Cardiac muscle cell (in vitro differentiated cells and primary cell): ENCODE data around the gene TBC1D2. TPM values are rescaled to one million over a fixed set of nuclear protein-coding genes. Genes with fewer than 3 reads are reported as not detected.

Experiments used
- DNase-seq, 2 donors: peaks; one replicate each; pipeline versions ENCODE4 v3.0.0 to v3.0.0-alpha.2; 2010 to 2017; ENCODE audit warnings: low read depth in 1 of 2, low spot score in 1 of 2
- H3K27ac ChIP-seq: fragments of 200-600 bp; sonication (generic); 2 replicates; pipeline ENCODE4 v1.5.1; 2016
- H3K27me3 ChIP-seq: fragments of 200-600 bp; sonication (generic); 2 replicates; pipeline ENCODE4 v1.6.0; 2016; ENCODE audit warnings: control low read depth
- H3K36me3 ChIP-seq: fragments of 200-600 bp; sonication (generic); 2 replicates; pipeline ENCODE4 v1.5.1; 2016; ENCODE audit warnings: control low read depth
- H3K4me1 ChIP-seq: fragments of 200-600 bp; sonication (generic); 2 replicates; pipeline ENCODE4 v1.8.1; 2017; ENCODE audit warnings: low read depth, mild to moderate bottlenecking, mixed run types
- H3K4me3 ChIP-seq: fragments of 200-600 bp; sonication (generic); 2 replicates; pipeline ENCODE4 v1.5.1; 2016; ENCODE audit warnings: mild to moderate bottlenecking
- H3K9me3 ChIP-seq: fragments of 200-600 bp; sonication (generic); 2 replicates; pipeline ENCODE4 v1.5.1; 2017; ENCODE audit warnings: low read depth, mild to moderate bottlenecking, control low read depth
- polyA plus RNA-seq: library from polyadenylated mRNA; unstranded; fragments of >200 nt; fragmentation: Nextera tagmentation; extraction: Ambion mirVana; gene quantifications from 2 replicates; pipeline ENCODE4 v1.2.1, GENCODE V29; 2016
- total RNA-seq: library from RNA; depleted of rRNA; stranded (reverse); fragments of >200 nt; gene quantifications from 2 replicates; pipeline ENCODE4 v1.2.3, GENCODE V29; 2016
- TF ChIP-seq, protein P1 (sequence below): IDR thresholded peaks from 2 replicates; pipeline ENCODE4 v1.5.1; 2012; ENCODE audit warnings: low read depth, mild to moderate bottlenecking, low read length

Gene TBC1D2
- total and polyA plus RNA-seq, 2 experiments from 2014 or later = 3.0 to 5.5 TPM

DNA sequence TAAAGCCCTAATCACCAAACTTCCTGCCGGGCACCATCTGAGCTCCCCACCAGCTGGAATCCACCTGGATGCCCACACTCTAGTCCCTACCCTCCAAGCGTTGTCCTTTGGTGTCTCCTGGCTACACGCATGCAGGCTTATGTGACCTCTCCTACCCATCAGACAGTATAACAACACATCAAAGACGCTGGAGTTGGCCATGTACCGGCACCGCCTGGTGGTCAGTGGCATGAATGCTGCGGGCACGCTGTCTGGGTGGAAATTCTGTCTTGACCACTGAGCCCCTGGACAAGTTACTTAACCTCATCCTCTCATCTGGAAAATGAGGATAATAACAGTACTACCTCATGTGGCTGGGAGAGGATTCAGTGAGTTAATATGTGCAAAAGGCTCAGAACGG is 39.6 kb downstream of the TBC1D2 start:
- Histone ChIP-seq H3K27me3 (no peaks in the 10 kb centered on the region), H3K4me3 (no peak overlapping the region), H3K27ac (no peak overlapping the region), H3K9me3 (no peaks in the 10 kb centered on the region), H3K4me1 (no peaks in the 10 kb centered on the region), H3K36me3 (no peaks in the 10 kb centered on the region)
- peak; percentile 34 to 40 for DNase-seq
- TF ChIP-seq, protein P1, sequence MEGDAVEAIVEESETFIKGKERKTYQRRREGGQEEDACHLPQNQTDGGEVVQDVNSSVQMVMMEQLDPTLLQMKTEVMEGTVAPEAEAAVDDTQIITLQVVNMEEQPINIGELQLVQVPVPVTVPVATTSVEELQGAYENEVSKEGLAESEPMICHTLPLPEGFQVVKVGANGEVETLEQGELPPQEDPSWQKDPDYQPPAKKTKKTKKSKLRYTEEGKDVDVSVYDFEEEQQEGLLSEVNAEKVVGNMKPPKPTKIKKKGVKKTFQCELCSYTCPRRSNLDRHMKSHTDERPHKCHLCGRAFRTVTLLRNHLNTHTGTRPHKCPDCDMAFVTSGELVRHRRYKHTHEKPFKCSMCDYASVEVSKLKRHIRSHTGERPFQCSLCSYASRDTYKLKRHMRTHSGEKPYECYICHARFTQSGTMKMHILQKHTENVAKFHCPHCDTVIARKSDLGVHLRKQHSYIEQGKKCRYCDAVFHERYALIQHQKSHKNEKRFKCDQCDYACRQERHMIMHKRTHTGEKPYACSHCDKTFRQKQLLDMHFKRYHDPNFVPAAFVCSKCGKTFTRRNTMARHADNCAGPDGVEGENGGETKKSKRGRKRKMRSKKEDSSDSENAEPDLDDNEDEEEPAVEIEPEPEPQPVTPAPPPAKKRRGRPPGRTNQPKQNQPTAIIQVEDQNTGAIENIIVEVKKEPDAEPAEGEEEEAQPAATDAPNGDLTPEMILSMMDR = peak; percentile 55

DNA sequence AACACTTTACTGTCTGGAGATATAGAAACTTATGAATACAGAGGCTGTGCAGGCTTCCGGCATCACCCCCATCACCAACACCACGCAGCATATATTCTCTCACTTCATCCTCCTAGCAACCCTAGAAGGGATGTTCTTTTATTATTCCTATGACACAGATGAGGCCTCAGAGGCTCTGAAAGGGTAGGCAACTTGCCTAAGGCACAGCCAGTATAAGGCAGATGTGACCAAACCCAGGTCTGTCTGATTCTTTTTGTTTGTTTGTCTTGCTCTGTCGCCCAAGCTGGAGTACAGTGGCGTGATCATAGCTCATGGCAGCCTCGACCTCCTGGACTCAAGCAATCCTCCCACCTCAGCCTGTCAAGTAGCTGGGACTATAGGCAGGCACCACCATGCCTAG is 40.2 kb downstream of the TBC1D2 start:
- DNase-seq = no peak
- Histone ChIP-seq H3K36me3 (no peaks in the 10 kb centered on the region), H3K9me3 (no peaks in the 10 kb centered on the region), H3K4me3 (no peak overlapping the region), H3K4me1 (no peaks in the 10 kb centered on the region), H3K27me3 (no peaks in the 10 kb centered on the region), H3K27ac (no peak overlapping the region)
- TF ChIP-seq, protein P1 = no peak

DNA sequence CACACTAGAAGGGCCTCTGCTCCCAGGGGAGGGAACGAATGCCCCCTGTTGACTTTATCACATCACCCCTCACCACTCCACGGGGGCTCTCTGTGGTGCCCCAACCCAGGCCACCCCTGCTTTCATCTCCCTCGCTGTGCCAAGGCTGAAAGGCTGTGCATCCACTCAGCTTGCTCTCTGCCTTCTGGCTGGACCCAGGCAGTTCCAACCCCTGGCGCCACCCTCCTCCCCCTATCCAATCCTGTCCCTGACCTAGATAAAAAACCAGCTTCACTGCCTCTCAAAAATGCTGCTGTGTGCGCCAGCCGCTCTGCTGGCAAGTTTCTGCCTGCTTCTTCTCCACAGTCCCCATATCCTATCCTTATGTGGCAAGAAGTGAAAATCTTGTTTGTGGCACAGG is 40.6 kb downstream of the TBC1D2 start:
- TF ChIP-seq, protein P1 = no peak
- Histone ChIP-seq H3K27ac (no peak overlapping the region), H3K4me1 (no peaks in the 10 kb centered on the region), H3K9me3 (no peaks in the 10 kb centered on the region), H3K27me3 (no peaks in the 10 kb centered on the region), H3K4me3 (no peak overlapping the region), H3K36me3 (no peaks in the 10 kb centered on the region)
- no peak for DNase-seq

DNA sequence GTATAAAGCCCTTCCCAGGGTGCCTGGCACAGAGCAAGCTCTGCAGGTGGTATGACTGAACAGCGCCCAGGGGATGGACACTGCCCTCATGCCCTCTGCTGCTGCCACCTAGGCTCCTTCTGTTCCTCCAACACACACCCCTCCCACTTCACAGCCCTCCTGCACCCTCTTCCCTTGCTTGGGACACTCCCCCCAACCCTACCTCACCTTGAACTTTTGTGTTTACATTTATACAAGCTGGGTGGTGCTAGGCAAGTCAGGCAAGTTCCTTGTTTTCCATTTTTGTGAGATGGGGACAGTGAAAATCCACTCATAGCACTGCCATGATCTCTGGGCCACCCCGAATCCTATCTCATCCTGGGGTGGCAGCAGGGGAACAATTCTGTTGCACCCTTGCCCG is 44.2 kb downstream of the TBC1D2 start:
- H3K9me3 ChIP-seq = no peaks in the 10 kb centered on the region
- H3K27ac ChIP-seq = no peak overlapping the region
- no peaks in the 10 kb centered on the region for H3K27me3 ChIP-seq
- H3K4me1 ChIP-seq = peaks cover 2% of the 10 kb centered on the region
- TF ChIP-seq, protein P1 = no peak
- no peaks in the 10 kb centered on the region for H3K36me3 ChIP-seq
- no peak for DNase-seq
- H3K4me3 ChIP-seq = no peak overlapping the region

DNA sequence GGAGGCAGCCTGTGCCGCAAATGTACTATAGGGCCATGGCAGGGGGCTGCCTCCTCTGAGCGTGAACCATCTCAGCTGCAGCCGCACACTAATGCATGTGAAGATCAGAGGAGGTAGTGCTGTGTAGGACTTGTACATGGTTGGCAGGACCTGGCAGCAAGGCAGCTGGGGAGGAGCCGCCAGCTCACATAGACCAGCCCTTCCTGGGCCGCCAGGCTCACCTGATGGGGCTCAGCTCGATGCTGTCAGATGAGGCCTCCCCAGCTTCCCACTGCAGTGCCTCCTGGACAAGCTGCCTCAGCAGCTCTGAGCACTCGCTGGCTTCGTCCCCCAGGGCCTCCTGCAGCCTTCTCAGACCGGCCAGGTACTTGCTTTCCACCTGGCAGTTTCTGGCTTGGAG is 45.0 kb downstream of the TBC1D2 start:
- no peaks in the 10 kb centered on the region for H3K27me3 ChIP-seq
- TF ChIP-seq, protein P1 = no peak

DNA sequence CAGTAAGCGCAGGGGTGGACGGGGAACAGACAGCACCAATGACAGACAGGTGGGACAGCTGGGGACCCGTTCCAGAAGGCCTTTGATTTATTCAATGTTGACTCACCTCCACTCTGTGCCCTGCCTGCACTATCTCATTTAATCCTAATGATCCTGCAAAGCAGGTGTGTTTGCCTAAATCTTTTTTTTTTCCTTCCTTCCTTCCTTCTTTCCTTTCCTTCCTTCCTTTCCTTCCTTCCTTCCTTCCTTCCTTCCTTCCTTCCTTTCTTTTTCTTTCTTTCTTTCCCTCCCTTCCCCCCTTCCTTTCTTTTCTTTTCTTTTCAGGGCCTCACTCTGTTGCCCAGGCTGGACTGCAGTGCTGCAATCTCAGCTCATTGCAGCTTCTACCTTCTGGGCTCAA is 45.9 kb downstream of the TBC1D2 start:
- Histone ChIP-seq H3K4me3 (no peak overlapping the region), H3K4me1 (peaks cover 6% of the 10 kb centered on the region), H3K27me3 (no peaks in the 10 kb centered on the region), H3K36me3 (no peaks in the 10 kb centered on the region), H3K9me3 (no peaks in the 10 kb centered on the region), H3K27ac (no peak overlapping the region)
- TF ChIP-seq, protein P1 = no peak
- no peak for DNase-seq

More for the DNA sequence above, 45.0 kb downstream of the TBC1D2 start:
- H3K9me3 ChIP-seq = no peaks in the 10 kb centered on the region
- no peak overlapping the region for H3K27ac ChIP-seq
- no peaks in the 10 kb centered on the region for H3K36me3 ChIP-seq
- no peak for DNase-seq
- H3K4me1 ChIP-seq = peaks cover 6% of the 10 kb centered on the region
- H3K4me3 ChIP-seq = no peak overlapping the region
